ENCODE measurements around the gene UBE2D1.

UBE2D1 gene

DNA sequence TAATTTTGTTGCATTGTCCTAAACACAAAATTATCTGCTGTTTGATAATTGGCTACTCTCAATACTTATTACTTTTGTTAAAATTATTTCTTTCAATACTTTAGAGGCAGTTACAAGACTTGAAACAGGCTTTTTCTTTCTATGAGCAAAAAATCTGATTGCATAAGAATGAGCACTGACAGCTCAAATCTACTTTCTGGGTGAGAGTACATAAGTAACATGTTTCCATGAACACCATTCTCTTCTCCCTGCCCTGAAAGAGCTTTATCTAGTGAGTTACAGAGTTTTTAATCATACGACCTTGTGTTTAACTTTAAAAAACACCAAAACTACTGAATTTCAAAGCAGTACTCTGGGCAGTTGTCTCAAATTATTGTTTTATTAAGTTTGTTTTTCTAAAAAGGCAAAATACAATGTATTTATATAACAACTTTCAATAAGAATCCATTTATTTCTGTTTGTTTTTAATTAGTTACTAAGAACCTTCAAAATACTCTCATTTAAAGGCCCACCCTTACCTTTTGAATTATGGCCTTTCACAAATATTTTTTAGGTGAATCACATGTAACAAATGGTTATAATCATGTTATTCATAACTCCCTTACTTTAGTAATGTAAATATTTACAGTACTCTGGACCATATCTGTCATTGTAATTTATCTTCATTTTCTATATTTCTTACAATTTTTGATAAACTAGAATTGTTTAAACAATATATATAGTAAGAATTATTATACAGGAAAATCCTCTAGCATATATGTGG, 27.4 kb downstream of the UBE2D1 start:
- H3K27ac ChIP-seq (ENCODE audit: poor library complexity, severe bottlenecking), result peak overlapping the region; percentile 35
- TF ChIP-seq, protein P1, sequence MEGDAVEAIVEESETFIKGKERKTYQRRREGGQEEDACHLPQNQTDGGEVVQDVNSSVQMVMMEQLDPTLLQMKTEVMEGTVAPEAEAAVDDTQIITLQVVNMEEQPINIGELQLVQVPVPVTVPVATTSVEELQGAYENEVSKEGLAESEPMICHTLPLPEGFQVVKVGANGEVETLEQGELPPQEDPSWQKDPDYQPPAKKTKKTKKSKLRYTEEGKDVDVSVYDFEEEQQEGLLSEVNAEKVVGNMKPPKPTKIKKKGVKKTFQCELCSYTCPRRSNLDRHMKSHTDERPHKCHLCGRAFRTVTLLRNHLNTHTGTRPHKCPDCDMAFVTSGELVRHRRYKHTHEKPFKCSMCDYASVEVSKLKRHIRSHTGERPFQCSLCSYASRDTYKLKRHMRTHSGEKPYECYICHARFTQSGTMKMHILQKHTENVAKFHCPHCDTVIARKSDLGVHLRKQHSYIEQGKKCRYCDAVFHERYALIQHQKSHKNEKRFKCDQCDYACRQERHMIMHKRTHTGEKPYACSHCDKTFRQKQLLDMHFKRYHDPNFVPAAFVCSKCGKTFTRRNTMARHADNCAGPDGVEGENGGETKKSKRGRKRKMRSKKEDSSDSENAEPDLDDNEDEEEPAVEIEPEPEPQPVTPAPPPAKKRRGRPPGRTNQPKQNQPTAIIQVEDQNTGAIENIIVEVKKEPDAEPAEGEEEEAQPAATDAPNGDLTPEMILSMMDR (IDR thresholded peaks at IDR 0.05; ENCODE audit: poor library complexity, severe bottlenecking), result no peak
- DNase-seq (ENCODE audit: low spot score) (no peak), ATAC-seq (ENCODE audit: low read depth) (peak; percentile 61; the same call in 2 of the 3 replicates)
- H3K4me3 ChIP-seq (ENCODE audit: severe bottlenecking), result no peak overlapping the region
- 0 out of 2 replicates have a peak, but pooled peaks cover 13% of the 10 kb centered on the region for H3K36me3 ChIP-seq (ENCODE audit: low read depth)
- H3K4me1 ChIP-seq (ENCODE audit: insufficient read depth, poor library complexity, severe bottlenecking), result peaks cover 29% of the 10 kb centered on the region
- H3K27me3 ChIP-seq (ENCODE audit: insufficient read depth, poor library complexity, severe bottlenecking), result no peaks in the 10 kb centered on the region
- H3K9me3 ChIP-seq (ENCODE audit: severe bottlenecking), result no peaks in the 10 kb centered on the region

DNA sequence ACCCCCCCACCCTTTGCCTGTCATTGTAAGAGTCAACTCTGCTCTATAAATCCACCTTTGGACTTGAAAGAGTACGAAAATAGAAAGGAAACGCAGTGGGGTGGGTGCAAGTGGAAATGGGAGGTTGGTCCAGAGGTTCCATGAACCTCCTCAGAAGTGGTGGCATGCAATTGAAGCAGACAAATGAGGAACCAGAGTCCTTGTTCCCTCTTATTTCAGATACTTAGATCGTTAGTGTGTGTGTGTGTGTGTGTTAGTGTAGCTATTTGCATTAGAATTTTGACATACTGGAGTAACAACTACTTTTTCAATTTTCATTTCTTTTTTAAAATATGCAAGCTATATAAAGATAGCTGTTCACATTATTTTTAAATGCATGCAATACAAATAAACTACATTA, 32.3 kb downstream of the UBE2D1 start:
- peaks cover 10% of the 10 kb centered on the region; the same call in 1 of the 2 replicates for H3K36me3 ChIP-seq (ENCODE audit: low read depth)
- no peaks in the 10 kb centered on the region for H3K9me3 ChIP-seq (ENCODE audit: severe bottlenecking)
- H3K27ac ChIP-seq (ENCODE audit: poor library complexity, severe bottlenecking), result no peak overlapping the region
- H3K4me1 ChIP-seq (ENCODE audit: insufficient read depth, poor library complexity, severe bottlenecking), result peaks cover 9% of the 10 kb centered on the region
- DNase-seq (ENCODE audit: low spot score), result no peak
- H3K4me3 ChIP-seq (ENCODE audit: severe bottlenecking), result no peak overlapping the region
- TF ChIP-seq, protein P1 (IDR thresholded peaks at IDR 0.05; ENCODE audit: poor library complexity, severe bottlenecking), result no peak
- no peak for ATAC-seq (ENCODE audit: low read depth)
- no peaks in the 10 kb centered on the region for H3K27me3 ChIP-seq (ENCODE audit: insufficient read depth, poor library complexity, severe bottlenecking)

DNA sequence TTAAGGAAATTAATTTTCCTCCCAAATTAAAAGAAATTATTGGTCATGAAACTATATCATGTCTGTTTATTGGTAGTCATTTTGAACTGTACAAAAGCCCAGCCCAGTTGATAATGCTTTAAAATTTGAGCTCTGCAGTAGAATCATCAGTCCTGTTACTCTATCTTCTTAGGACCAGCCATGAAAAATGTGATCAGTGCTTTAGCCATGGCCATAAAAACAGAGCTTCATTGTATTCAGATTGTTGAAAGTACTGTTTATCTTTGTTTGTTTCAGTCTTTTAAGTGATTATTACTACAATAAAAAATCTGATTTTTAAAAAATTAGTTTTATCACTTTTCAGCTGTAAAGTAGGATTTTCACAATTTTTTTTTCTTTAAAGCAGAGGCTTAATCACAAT, 36.7 kb downstream of the UBE2D1 start:
- H3K27ac ChIP-seq (ENCODE audit: poor library complexity, severe bottlenecking), result no peak overlapping the region
- H3K36me3 ChIP-seq (ENCODE audit: low read depth), result no peaks in the 10 kb centered on the region; the same call in 1 of the 2 replicates
- DNase-seq (ENCODE audit: low spot score) (no peak), ATAC-seq (ENCODE audit: low read depth) (no peak)
- no peak overlapping the region for H3K4me3 ChIP-seq (ENCODE audit: severe bottlenecking)
- H3K27me3 ChIP-seq (ENCODE audit: insufficient read depth, poor library complexity, severe bottlenecking), result no peaks in the 10 kb centered on the region
- TF ChIP-seq, protein P1 (IDR thresholded peaks at IDR 0.05; ENCODE audit: poor library complexity, severe bottlenecking), result no peak
- H3K9me3 ChIP-seq (ENCODE audit: severe bottlenecking), result no peaks in the 10 kb centered on the region
- no peaks in the 10 kb centered on the region for H3K4me1 ChIP-seq (ENCODE audit: insufficient read depth, poor library complexity, severe bottlenecking)

DNA sequence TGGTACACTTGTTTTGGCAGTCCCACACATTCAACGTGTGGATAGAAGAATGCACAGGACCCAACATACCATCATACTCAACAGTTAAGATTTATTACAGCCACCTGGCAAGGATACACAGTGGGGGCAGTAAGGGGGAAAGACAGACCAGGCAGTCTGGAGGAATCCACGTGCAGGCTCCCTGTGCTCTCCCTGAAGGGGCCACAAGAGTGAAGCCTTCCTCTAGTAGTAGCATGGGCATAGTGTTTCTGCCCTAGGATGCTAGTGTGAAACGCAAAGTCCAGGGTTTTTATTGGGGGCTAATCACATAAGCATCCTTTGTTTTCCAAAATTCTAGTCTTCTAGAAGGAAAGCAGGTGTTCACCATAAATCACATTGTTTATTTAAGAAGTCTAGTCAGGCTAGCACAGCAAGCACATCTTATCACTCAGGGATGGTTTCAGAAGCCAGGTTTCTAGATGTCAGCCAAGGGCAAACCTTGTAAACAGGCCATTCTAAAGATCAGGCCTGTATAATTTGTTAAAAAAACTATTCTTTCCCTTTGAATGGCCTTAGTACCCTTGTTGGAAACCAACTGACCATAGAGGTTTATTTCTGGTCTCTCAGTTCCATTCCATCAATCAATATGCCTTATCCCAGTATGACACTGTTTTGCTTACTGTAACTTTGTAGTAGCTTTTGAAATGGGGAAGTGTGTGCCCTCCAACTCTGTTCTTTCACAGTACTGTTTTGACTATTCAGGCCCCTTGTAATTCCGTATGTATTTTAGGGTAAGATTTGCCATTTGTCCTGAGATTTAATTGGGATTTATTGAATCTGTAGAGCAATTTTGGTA, 38.0 kb downstream of the UBE2D1 start:
- TF ChIP-seq, protein P1 (IDR thresholded peaks at IDR 0.05; ENCODE audit: poor library complexity, severe bottlenecking), result no peak
- no peak for ATAC-seq (ENCODE audit: low read depth)
- Histone ChIP-seq H3K27me3 (ENCODE audit: insufficient read depth, poor library complexity, severe bottlenecking) (no peaks in the 10 kb centered on the region), H3K4me3 (ENCODE audit: severe bottlenecking) (no peak overlapping the region), H3K4me1 (ENCODE audit: insufficient read depth, poor library complexity, severe bottlenecking) (no peaks in the 10 kb centered on the region), H3K27ac (ENCODE audit: poor library complexity, severe bottlenecking) (no peak overlapping the region), H3K36me3 (ENCODE audit: low read depth) (no peaks in the 10 kb centered on the region; the same call in 1 of the 2 replicates), H3K9me3 (ENCODE audit: severe bottlenecking) (no peaks in the 10 kb centered on the region)
- no peak for DNase-seq (ENCODE audit: low spot score)
